Mesothelial cell of epicardium (in vitro differentiated cells): Measurements from ENCODE around the gene CLASP1. TPM values are rescaled to one million over a fixed set of nuclear protein-coding genes. Genes with fewer than 3 reads are reported as not detected.
"Not testable (repeated sequence)": the region's sequence is repeated elsewhere in the genome, so short reads cannot be mapped to it uniquely, and the experiment has no call there.

Experiments used
- DNase-seq, 2 experiments: peaks; one replicate each; pipeline ENCODE4 v3.0.0; 2021; ENCODE audit warnings: low spot score in 2 of 2; ENCODE audit not compliant: unreplicated experiment in 2 of 2
- H3K27ac Mint-ChIP-seq: 2 replicates; pipeline ENCODE4 v1.8.0; 2021; ENCODE audit warnings: mixed read lengths
- H3K27me3 Mint-ChIP-seq: 2 replicates; pipeline ENCODE4 v1.8.0; 2021; ENCODE audit warnings: low read depth, mixed read lengths
- H3K36me3 Mint-ChIP-seq: 2 replicates; pipeline ENCODE4 v1.8.0; 2021; ENCODE audit warnings: mixed read lengths
- H3K4me1 Mint-ChIP-seq: 2 replicates; pipeline ENCODE4 v1.8.0; 2021; ENCODE audit warnings: mixed read lengths
- H3K4me3 Mint-ChIP-seq: 2 replicates; pipeline ENCODE4 v1.8.0; 2021; ENCODE audit warnings: mild to moderate bottlenecking, moderate library complexity, mixed read lengths
- H3K9me3 Mint-ChIP-seq: 2 replicates; pipeline ENCODE4 v1.8.0; 2021; ENCODE audit warnings: mixed read lengths
- CTCF ChIP-seq: fragments of 200-600 bp; sonication (generic); IDR thresholded peaks from one replicate; pipeline ENCODE4 v1.5.0; 2021; ENCODE audit warnings: antibody characterized with exemption; ENCODE audit not compliant: unreplicated experiment
- total RNA-seq: library from RNA; stranded (reverse); gene quantifications from 3 replicates; pipeline ENCODE4 v1.2.1, GENCODE V29; 2021

CLASP1 gene
- total RNA-seq, 1 donor from 2014 or later = 99.8 TPM

- H3K27ac Mint-ChIP-seq = no peak overlapping the region
- no peaks in the 10 kb centered on the region for H3K36me3 Mint-ChIP-seq
- no peak overlapping the region for H3K4me3 Mint-ChIP-seq
- DNase-seq = no peak
- H3K4me1 Mint-ChIP-seq = no peaks in the 10 kb centered on the region
- TF ChIP-seq CTCF = no peak
- H3K27me3 Mint-ChIP-seq = peaks cover 6% of the 10 kb centered on the region
- peaks cover 4% of the 10 kb centered on the region for H3K9me3 Mint-ChIP-seq
These were observed 327.8 kb downstream of the CLASP1 start for GRCh38 chr2:121321476-121321875.

GRCh38 chr2:121319941-121320340 lies 329.3 kb downstream of the CLASP1 start:
- no peaks in the 10 kb centered on the region for H3K9me3 Mint-ChIP-seq
- no peak overlapping the region for H3K27ac Mint-ChIP-seq
- peaks cover 4% of the 10 kb centered on the region for H3K27me3 Mint-ChIP-seq
- no peak for DNase-seq
- no peaks in the 10 kb centered on the region for H3K4me1 Mint-ChIP-seq
- H3K36me3 Mint-ChIP-seq = no peaks in the 10 kb centered on the region
- H3K4me3 Mint-ChIP-seq = no peak overlapping the region
- no peak for TF ChIP-seq CTCF

GRCh38 chr2:121316986-121317385 lies 332.3 kb downstream of the CLASP1 start:
- DNase-seq = no peak
- Mint-ChIP-seq H3K27me3 (peaks cover 5% of the 10 kb centered on the region), H3K4me1 (no peaks in the 10 kb centered on the region), H3K27ac (no peak overlapping the region), H3K36me3 (no peaks in the 10 kb centered on the region), H3K9me3 (peaks cover under 1% of the 10 kb centered on the region), H3K4me3 (no peak overlapping the region)
- no peak for TF ChIP-seq CTCF

GRCh38 chr2:121313701-121314100 lies 335.6 kb downstream of the CLASP1 start:
- not testable (repeated sequence) for H3K9me3 Mint-ChIP-seq, H3K36me3 Mint-ChIP-seq, DNase-seq, H3K4me3 Mint-ChIP-seq, H3K27ac Mint-ChIP-seq, H3K4me1 Mint-ChIP-seq
- peaks cover 29% of the 10 kb centered on the region for H3K27me3 Mint-ChIP-seq

- no peak for TF ChIP-seq CTCF
- Mint-ChIP-seq H3K4me1 (no peaks in the 10 kb centered on the region), H3K27ac (no peak overlapping the region), H3K4me3 (no peak overlapping the region), H3K27me3 (peaks cover 60% of the 10 kb centered on the region), H3K9me3 (peaks cover 14% of the 10 kb centered on the region), H3K36me3 (no peaks in the 10 kb centered on the region)
- DNase-seq = no peak
These were observed 339.5 kb downstream of the CLASP1 start for GRCh38 chr2:121309801-121310200.

- no peak overlapping the region for H3K27ac Mint-ChIP-seq
- H3K4me3 Mint-ChIP-seq = no peak overlapping the region
- no peaks in the 10 kb centered on the region for H3K4me1 Mint-ChIP-seq
- H3K36me3 Mint-ChIP-seq = no peaks in the 10 kb centered on the region
- peaks cover 65% of the 10 kb centered on the region for H3K27me3 Mint-ChIP-seq
- peaks cover 14% of the 10 kb centered on the region for H3K9me3 Mint-ChIP-seq
- no peak for TF ChIP-seq CTCF
- no peak for DNase-seq
These were observed 339.9 kb downstream of the CLASP1 start for GRCh38 chr2:121309323-121309722.
